CD14-positive monocyte (primary cell): ENCODE results near the gene ZPR1. TPM values are rescaled to one million over a fixed set of nuclear protein-coding genes. Genes with fewer than 3 reads are reported as not detected.

Source experiments
- DNase-seq, 3 donors: peaks; one replicate each; pipeline ENCODE4 v3.0.0-alpha.2; 2011 to 2022
- H2AFZ ChIP-seq: 2 replicates; pipeline ENCODE4 v1.6.0; 2012; ENCODE audit warnings: mild to moderate bottlenecking, low read depth, low read length, inconsistent platforms; ENCODE audit not compliant: insufficient read depth, poor library complexity, severe bottlenecking
- H3K27ac ChIP-seq, 2 donors: 1 replicate in 1 of 2; 2 replicates in 1 of 2; pipeline ENCODE4 v1.5.1; 2012 to 2013; ENCODE audit warnings: low read length in 2 of 2, control low read depth in 1 of 2, inconsistent platforms in 1 of 2, low read depth in 1 of 2, mild to moderate bottlenecking in 1 of 2
- H3K27me3 ChIP-seq, 2 donors: one replicate each; pipeline versions ENCODE4 v1.6.0 to v1.6.1; 2011 to 2013; ENCODE audit warnings: low read length in 2 of 2; ENCODE audit not compliant: control insufficient read depth in 2 of 2, insufficient read depth in 2 of 2
- H3K36me3 ChIP-seq, 2 donors: replicated peaks in 1 of 2; 1 replicate in 1 of 2; 2 replicates in 1 of 2; pipeline versions ENCODE4 v1.5.1 to v1.6.1; 2012 to 2013; ENCODE audit warnings: low read length in 2 of 2, control low read depth in 1 of 2, inconsistent platforms in 1 of 2, mild to moderate bottlenecking in 1 of 2; ENCODE audit not compliant: insufficient read depth in 2 of 2, control insufficient read depth in 1 of 2
- H3K4me1 ChIP-seq, 2 donors: 1 replicate in 1 of 2; 2 replicates in 1 of 2; pipeline versions ENCODE4 v1.5.1 to v1.6.1; 2012 to 2013; ENCODE audit warnings: low read length in 2 of 2, control low read depth in 1 of 2, inconsistent platforms in 1 of 2, mild to moderate bottlenecking in 1 of 2, moderate library complexity in 1 of 2; ENCODE audit not compliant: insufficient read depth in 2 of 2, control insufficient read depth in 1 of 2
- H3K4me2 ChIP-seq: replicated peaks from 2 replicates; pipeline ENCODE3; 2012; ENCODE audit warnings: low read length, moderate library complexity, mild to moderate bottlenecking; ENCODE audit not compliant: poor library complexity, severe bottlenecking; ENCODE audit errors: extremely low read depth
- H3K4me3 ChIP-seq, 3 experiments: fragments of 200-600 bp in 1 of 3; sonication (generic) in 1 of 3; replicated peaks in 1 of 3; 1 replicate in 2 of 3; 2 replicates in 1 of 3; pipeline ENCODE4 v1.5.1; 2011 to 2013; ENCODE audit warnings: low read length in 3 of 3, mild to moderate bottlenecking in 3 of 3, control low read depth in 2 of 3, low read depth in 2 of 3, inconsistent platforms in 1 of 3, moderate library complexity in 1 of 3
- H3K79me2 ChIP-seq: 2 replicates; pipeline ENCODE4 v1.6.0; 2012; ENCODE audit warnings: mild to moderate bottlenecking, control low read depth, inconsistent platforms, low read length, moderate library complexity; ENCODE audit not compliant: insufficient read depth
- H3K9ac ChIP-seq: 2 replicates; pipeline ENCODE4 v1.6.0; 2017; ENCODE audit warnings: low read length, mild to moderate bottlenecking; ENCODE audit not compliant: insufficient read depth, poor library complexity, severe bottlenecking
- H3K9me3 ChIP-seq, 2 donors: replicated peaks in 1 of 2; 1 replicate in 1 of 2; 2 replicates in 1 of 2; pipeline versions ENCODE4 v1.5.1 to v1.6.1; 2012 to 2013; ENCODE audit warnings: low read length in 2 of 2, control low read depth in 1 of 2; ENCODE audit not compliant: control insufficient read depth in 1 of 2, insufficient read depth in 1 of 2
- H4K20me1 ChIP-seq: 2 replicates; pipeline ENCODE4 v1.6.0; 2012; ENCODE audit warnings: mild to moderate bottlenecking, low read length, control low read depth, moderate library complexity; ENCODE audit not compliant: insufficient read depth
- H3K27ac Mint-ChIP-seq, 7 donors: one replicate each; pipeline ENCODE4 v1.8.0; 2020; ENCODE audit warnings: mild to moderate bottlenecking in 7 of 7, mixed read lengths in 7 of 7, moderate library complexity in 6 of 7, inconsistent platforms in 2 of 7
- H3K27me3 Mint-ChIP-seq, 3 donors: one replicate each; pipeline ENCODE4 v1.8.0; 2021 to 2022; ENCODE audit warnings: low read depth in 3 of 3, mild to moderate bottlenecking in 3 of 3, mixed read lengths in 3 of 3, moderate library complexity in 3 of 3, inconsistent platforms in 1 of 3
- H3K36me3 Mint-ChIP-seq, 2 donors: one replicate each; pipeline ENCODE4 v1.8.0; 2020; ENCODE audit warnings: mixed read lengths in 2 of 2, inconsistent platforms in 1 of 2, mild to moderate bottlenecking in 1 of 2
- H3K4me1 Mint-ChIP-seq: one replicate; pipeline ENCODE4 v1.8.0; 2020; ENCODE audit warnings: mild to moderate bottlenecking, mixed read lengths
- H3K4me3 Mint-ChIP-seq, 2 donors: one replicate each; pipeline ENCODE4 v1.8.0; 2020; ENCODE audit warnings: mild to moderate bottlenecking in 2 of 2, mixed read lengths in 2 of 2, moderate library complexity in 1 of 2
- H3K9me3 Mint-ChIP-seq, 7 donors: one replicate each; pipeline ENCODE4 v1.8.0; 2020 to 2022; ENCODE audit warnings: mixed read lengths in 7 of 7, mild to moderate bottlenecking in 6 of 7, moderate library complexity in 6 of 7, inconsistent platforms in 2 of 7
- WGBS: methylation state at CpG from one replicate; pipeline ENCODE4 v1.1.5; 2013; ENCODE audit warnings: missing lambda C conversion rate; ENCODE audit not compliant: insufficient coverage; 5-methylcytosine and 5-hydroxymethylcytosine counted together
- intact Hi-C, 2 donors: fragments of 100-400 bp; cut with micrococcal nuclease; formaldehyde crosslinking; loops; one replicate each; pipeline versions ENCODE4 v1.15.0 to v1.15.1; 2023
- polyA plus RNA-seq, 3 donors: library from polyadenylated mRNA; depleted of rRNA in 1 of 3; unstranded in 2 of 3; stranded (reverse) in 1 of 3; fragments of 300-500 nt in 2 of 3; fragments of >200 nt in 1 of 3; fragmentation: Illumina TruSeq in 2 of 3; gene quantifications; 1 replicate in 2 of 3; 2 replicates in 1 of 3; pipeline ENCODE4 v1.2.3, GENCODE V29; 2012 to 2021
- TF ChIP-seq, protein P1 (sequence below): fragments of 200-600 bp; IDR thresholded peaks from one replicate; pipeline ENCODE4 v1.8.0; 2022; ENCODE audit warnings: antibody characterized with exemption, mild to moderate bottlenecking

Gene ZPR1
- polyA plus RNA-seq, 3 donors = 24.4 to 35.5 (median 35.2) TPM

GRCh38 chr11:116740741-116741140, 47.1 kb downstream of the ZPR1 start:
- H3K27ac Mint-ChIP-seq = no peak overlapping the region

GRCh38 chr11:116738975-116739374, 48.8 kb downstream of the ZPR1 start:
- H3K4me3 Mint-ChIP-seq = no peak overlapping the region
- Histone ChIP-seq H3K9ac (no peak overlapping the region), H3K36me3 (no peaks in the 10 kb centered on the region), H3K79me2 (no peaks in the 10 kb centered on the region), H3K4me3 (no peak overlapping the region), H3K27ac (no peak overlapping the region), H2AFZ (no peak overlapping the region), H4K20me1 (no peaks in the 10 kb centered on the region), H3K9me3 (no peaks in the 10 kb centered on the region), H3K4me1 (peaks cover under 1 to 2% of the 10 kb centered on the region in 2 donors), H3K4me2 (no peak overlapping the region), H3K27me3 (no peaks in the 10 kb centered on the region)
- H3K27me3 Mint-ChIP-seq = peaks cover 0 to 2% (median 0%) of the 10 kb centered on the region in 3 donors
- H3K9me3 Mint-ChIP-seq = no peaks in the 10 kb centered on the region
- TF ChIP-seq, protein P1, sequence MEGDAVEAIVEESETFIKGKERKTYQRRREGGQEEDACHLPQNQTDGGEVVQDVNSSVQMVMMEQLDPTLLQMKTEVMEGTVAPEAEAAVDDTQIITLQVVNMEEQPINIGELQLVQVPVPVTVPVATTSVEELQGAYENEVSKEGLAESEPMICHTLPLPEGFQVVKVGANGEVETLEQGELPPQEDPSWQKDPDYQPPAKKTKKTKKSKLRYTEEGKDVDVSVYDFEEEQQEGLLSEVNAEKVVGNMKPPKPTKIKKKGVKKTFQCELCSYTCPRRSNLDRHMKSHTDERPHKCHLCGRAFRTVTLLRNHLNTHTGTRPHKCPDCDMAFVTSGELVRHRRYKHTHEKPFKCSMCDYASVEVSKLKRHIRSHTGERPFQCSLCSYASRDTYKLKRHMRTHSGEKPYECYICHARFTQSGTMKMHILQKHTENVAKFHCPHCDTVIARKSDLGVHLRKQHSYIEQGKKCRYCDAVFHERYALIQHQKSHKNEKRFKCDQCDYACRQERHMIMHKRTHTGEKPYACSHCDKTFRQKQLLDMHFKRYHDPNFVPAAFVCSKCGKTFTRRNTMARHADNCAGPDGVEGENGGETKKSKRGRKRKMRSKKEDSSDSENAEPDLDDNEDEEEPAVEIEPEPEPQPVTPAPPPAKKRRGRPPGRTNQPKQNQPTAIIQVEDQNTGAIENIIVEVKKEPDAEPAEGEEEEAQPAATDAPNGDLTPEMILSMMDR = no peak
- DNase-seq = no peak
- intact Hi-C loops = no loop called here
- H3K4me1 Mint-ChIP-seq = peaks cover 11% of the 10 kb centered on the region
- H3K27ac Mint-ChIP-seq = peak overlapping the region in 1 of 7 donors; percentile 81
- peaks cover 7 to 21% of the 10 kb centered on the region in 2 donors for H3K36me3 Mint-ChIP-seq
- 91% methylated on average over 1 of the region's 2 CpGs for WGBS

More at GRCh38 chr11:116740741-116741140, 47.1 kb downstream of the ZPR1 start:
- H3K4me1 ChIP-seq = no peaks in the 10 kb centered on the region
- no peaks in the 10 kb centered on the region for H3K79me2 ChIP-seq
- no peak overlapping the region for H3K4me3 Mint-ChIP-seq
- no peaks in the 10 kb centered on the region for H3K27me3 ChIP-seq
- H3K9me3 Mint-ChIP-seq = no peaks in the 10 kb centered on the region
- intact Hi-C loops = no loop called here
- H3K4me3 ChIP-seq = no peak overlapping the region
- H3K4me2 ChIP-seq = no peak overlapping the region
- H4K20me1 ChIP-seq = no peaks in the 10 kb centered on the region
- H2AFZ ChIP-seq = no peak overlapping the region
- H3K27ac ChIP-seq = no peak overlapping the region
- peaks cover 5 to 17% of the 10 kb centered on the region in 2 donors for H3K36me3 ChIP-seq
- peaks cover 9% of the 10 kb centered on the region for H3K4me1 Mint-ChIP-seq
- no peak for DNase-seq
- H3K36me3 Mint-ChIP-seq = peaks cover 12 to 20% of the 10 kb centered on the region in 2 donors
- H3K9ac ChIP-seq = no peak overlapping the region
- no peaks in the 10 kb centered on the region for H3K9me3 ChIP-seq
- TF ChIP-seq, protein P1 = no peak
- 55% methylated on average over 3 of the region's 4 CpGs for WGBS
- H3K27me3 Mint-ChIP-seq = peaks cover 0 to 1% (median 0%) of the 10 kb centered on the region in 3 donors
